Measurements from ENCODE around the gene TMEM50B. TPM values are rescaled to one million over a fixed set of nuclear protein-coding genes. Genes with fewer than 3 reads are reported as not detected.

TMEM50B gene
- total RNA-seq: 10 to 100 TPM; 53.8 to 83.5 (median 57.0) TPM

DNA sequence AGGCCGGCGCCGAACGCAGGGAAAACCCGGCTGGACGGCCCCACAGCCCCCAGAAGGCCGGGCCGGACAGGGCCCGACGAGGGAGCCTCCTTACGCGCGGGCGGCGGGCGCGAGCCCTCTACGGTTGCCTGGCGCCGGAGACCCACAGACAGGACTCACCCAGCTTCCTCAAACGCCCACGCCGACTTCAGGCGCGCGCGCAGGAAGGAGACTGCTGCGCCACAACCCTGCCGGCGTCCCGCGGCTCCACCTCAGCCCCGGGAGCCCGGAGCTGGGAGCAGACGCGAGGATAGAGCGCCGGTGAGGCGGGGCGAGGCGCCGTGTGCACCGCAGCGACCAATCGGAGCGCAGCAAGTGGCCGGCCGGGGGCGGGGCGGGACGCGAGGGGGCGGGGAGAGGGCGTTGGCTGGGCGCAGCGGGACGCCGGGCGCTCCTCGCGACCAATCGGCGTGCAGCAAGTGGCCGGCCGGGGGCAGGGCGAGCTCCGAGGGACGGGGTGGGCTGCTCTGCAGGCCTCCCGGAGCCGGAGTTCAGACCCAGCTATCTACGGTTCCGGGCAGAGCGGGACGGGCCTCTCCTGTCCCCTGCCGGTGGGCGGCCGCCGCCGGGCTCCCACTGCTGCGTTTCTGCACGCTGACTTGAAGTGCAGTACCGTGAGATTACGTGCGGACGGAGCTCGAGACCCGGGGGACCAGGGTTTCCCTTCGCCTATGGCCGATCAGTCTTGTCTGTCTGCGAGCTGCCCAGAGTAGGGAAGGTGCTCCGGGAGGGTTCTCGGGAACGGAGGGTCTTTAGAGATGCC, at the start of gene TMEM50B:
Gene TMEM50B, minus strand, starts transcription at position 296 of the 802 bp plus-strand sequence. CDS start 11,089 bp downstream, outside the sequence.
- TF ChIP-seq, protein P1, sequence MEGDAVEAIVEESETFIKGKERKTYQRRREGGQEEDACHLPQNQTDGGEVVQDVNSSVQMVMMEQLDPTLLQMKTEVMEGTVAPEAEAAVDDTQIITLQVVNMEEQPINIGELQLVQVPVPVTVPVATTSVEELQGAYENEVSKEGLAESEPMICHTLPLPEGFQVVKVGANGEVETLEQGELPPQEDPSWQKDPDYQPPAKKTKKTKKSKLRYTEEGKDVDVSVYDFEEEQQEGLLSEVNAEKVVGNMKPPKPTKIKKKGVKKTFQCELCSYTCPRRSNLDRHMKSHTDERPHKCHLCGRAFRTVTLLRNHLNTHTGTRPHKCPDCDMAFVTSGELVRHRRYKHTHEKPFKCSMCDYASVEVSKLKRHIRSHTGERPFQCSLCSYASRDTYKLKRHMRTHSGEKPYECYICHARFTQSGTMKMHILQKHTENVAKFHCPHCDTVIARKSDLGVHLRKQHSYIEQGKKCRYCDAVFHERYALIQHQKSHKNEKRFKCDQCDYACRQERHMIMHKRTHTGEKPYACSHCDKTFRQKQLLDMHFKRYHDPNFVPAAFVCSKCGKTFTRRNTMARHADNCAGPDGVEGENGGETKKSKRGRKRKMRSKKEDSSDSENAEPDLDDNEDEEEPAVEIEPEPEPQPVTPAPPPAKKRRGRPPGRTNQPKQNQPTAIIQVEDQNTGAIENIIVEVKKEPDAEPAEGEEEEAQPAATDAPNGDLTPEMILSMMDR (IDR thresholded peaks at IDR 0.05): peak in 1 of 3 donors; percentile 15
- peak; percentile 89 for DNase-seq (ENCODE audit: low spot score)
- peak; percentile 97 for ATAC-seq (ENCODE audit: low FRiP score)

DNA sequence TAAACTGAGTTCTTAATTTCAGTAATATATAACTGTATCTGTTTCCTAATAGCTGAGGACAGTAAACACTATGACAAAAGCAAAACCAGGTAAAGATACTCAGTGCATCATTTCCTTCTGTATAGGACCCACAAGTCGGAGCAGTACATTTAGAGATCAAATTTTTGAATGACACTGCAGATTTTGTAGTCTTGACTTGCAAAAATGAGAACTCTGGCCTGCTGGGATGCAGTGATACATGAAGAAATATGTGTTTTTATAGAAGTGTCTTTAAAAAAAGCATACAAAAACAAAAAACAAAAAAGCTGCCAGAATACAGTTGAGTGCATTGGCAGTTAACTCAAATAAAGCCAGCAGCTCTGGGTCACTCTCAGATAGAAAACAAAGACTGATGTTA, 43.2 kb upstream of the TMEM50B start:
- ATAC-seq (ENCODE audit: low FRiP score) (no peak), DNase-seq (ENCODE audit: low spot score) (no peak)
- TF ChIP-seq, protein P1 (IDR thresholded peaks at IDR 0.05): no peak

DNA sequence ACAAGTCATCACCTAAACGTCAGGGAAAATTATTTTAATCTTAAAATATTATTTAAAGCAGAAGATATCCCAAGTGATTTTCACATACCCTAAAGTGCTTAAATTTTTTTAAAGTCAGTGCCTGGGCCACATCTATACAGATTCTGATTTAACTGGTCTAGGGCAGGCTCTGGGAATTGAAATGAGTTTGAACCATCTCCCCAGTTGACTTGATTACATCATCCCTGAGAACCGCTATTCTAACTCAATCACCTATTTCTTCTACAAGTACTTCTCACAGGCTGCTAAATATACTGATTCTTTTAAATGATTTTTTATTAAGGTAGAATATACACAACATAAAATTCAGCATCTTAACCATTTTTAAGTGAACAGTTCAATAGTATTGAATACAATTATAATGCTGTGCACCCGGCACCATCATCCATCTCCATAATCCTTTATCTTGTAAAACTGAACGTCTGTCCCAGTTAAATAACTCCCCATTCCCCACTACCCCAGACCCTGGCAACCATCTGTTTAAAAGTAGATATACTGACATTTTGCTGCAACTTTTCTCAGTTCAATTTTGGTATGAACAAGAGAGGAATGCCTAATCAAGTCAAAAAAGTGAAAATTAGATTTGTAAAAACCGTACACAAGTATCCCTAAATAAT, 42.7 kb upstream of the TMEM50B start:
- DNase-seq (ENCODE audit: low spot score) (no peak), ATAC-seq (ENCODE audit: low FRiP score) (no peak)
- TF ChIP-seq, protein P1 (IDR thresholded peaks at IDR 0.05): no peak

DNA sequence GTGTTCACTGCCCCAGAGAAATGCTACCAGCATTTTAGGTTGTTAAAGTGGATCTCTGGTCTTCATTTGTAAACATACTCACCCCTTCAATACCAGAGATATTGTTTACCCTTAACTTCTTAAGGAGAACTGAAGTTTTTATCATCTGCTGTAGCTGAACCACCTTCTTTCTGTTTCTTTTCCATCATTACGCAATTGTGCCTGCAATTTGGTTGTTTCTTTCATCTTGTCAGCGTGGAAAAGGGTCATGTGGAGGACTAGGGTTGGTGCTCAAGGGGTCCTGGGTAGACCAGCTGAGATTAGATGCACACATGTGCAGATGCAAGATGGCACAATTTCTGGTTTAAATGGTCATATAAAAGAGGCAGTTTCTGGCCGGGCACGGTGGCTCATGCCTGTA, 39.1 kb upstream of the TMEM50B start:
- DNase-seq (ENCODE audit: low spot score): no peak
- TF ChIP-seq, protein P1 (IDR thresholded peaks at IDR 0.05): no peak
- ATAC-seq (ENCODE audit: low FRiP score): no peak

DNA sequence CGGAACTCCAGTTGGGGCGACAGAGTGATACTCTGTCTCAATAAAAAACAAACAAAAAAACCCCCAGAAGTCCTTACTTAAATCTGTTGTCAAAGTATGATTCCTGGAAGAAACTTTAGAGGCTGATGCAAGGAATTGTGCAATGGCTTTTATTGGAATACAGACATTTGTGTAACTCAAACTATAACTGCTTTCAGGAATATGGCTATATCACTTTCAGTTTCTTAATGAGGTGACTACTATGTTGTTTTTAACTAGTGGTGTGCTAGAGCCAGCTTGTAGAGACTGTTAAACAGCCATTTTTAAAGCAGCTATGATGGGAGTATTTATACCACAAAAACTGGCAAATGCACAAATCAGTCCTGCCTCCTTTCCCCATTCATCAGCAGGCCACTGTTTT, 34.5 kb upstream of the TMEM50B start:
- ATAC-seq (ENCODE audit: low FRiP score): peak; percentile 59

GRCh38 chr21:33512481-33512880, 32.7 kb upstream of the TMEM50B start:
- ATAC-seq (ENCODE audit: low FRiP score) (no peak), DNase-seq (ENCODE audit: low spot score) (no peak)
- TF ChIP-seq, protein P1 (IDR thresholded peaks at IDR 0.05): no peak

More for the DNA sequence above, 34.5 kb upstream of the TMEM50B start:
- TF ChIP-seq, protein P1 (IDR thresholded peaks at IDR 0.05): no peak
- no peak for DNase-seq (ENCODE audit: low spot score)
